ENCODE results near the gene DNAH9. TPM values are rescaled to one million over a fixed set of nuclear protein-coding genes. Genes with fewer than 3 reads are reported as not detected.

The DNAH9 gene
- total RNA-seq, 4 donors from 2014 or later, result not detected

GRCh38 chr17:11720816-11721215, 122.5 kb downstream of the DNAH9 start:
- intact Hi-C loops (cut with DNase I; ENCODE audit: low total_unique reads) (no loop called here), in situ Hi-C loops (cut with MboI; ENCODE audit: low sequenced_read_pairs in 4 of 4) (loop anchor here in 1 of 4 donors (25.0 kb wide), 1 partner anchor 91 kb away; no protein-coding TSS in a partner anchor)
- Histone ChIP-seq H3K27ac (no peak overlapping the region), H3K36me3 (no peaks in the 10 kb centered on the region), H3K27me3 (no peaks in the 10 kb centered on the region), H3K4me3 (no peak overlapping the region), H3K4me1 (no peaks in the 10 kb centered on the region), H3K9me3 (no peaks in the 10 kb centered on the region)
- ATAC-seq (peak; percentile 36 to 41), DNase-seq (no peak)
- TF ChIP-seq POLR2A (IDR thresholded peaks at IDR 0.05) (no peak), CTCF (IDR thresholded peaks at IDR 0.05 in 4 of 5, conservative IDR thresholded peaks at IDR 0.05 in 1 of 5) (no peak)

- Histone ChIP-seq H3K27ac (no peak overlapping the region), H3K36me3 (no peaks in the 10 kb centered on the region), H3K4me1 (no peaks in the 10 kb centered on the region), H3K9me3 (no peaks in the 10 kb centered on the region), H3K27me3 (no peaks in the 10 kb centered on the region), H3K4me3 (no peak overlapping the region)
- in situ Hi-C loops (cut with MboI; ENCODE audit: low sequenced_read_pairs in 4 of 4) (no loop called here), intact Hi-C loops (cut with DNase I; ENCODE audit: low total_unique reads) (no loop called here)
- TF ChIP-seq POLR2A (IDR thresholded peaks at IDR 0.05) (no peak), CTCF (IDR thresholded peaks at IDR 0.05 in 4 of 5, conservative IDR thresholded peaks at IDR 0.05 in 1 of 5) (no peak)
- no peak for ATAC-seq
- no peak for DNase-seq
Observed at GRCh38 chr17:11730747-11731146, 132.5 kb downstream of the DNAH9 start.

GRCh38 chr17:11736613-11737312, 138.5 kb downstream of the DNAH9 start:
- no peaks in the 10 kb centered on the region for H3K36me3 ChIP-seq
- no peaks in the 10 kb centered on the region for H3K9me3 ChIP-seq
- in situ Hi-C loops (cut with MboI; ENCODE audit: low sequenced_read_pairs in 4 of 4), result no loop called here
- TF ChIP-seq CTCF (IDR thresholded peaks at IDR 0.05 in 4 of 5, conservative IDR thresholded peaks at IDR 0.05 in 1 of 5), result no peak
- TF ChIP-seq POLR2A (IDR thresholded peaks at IDR 0.05), result no peak
- DNase-seq (no peak), ATAC-seq (no peak)
- no peaks in the 10 kb centered on the region for H3K4me1 ChIP-seq
- intact Hi-C loops (cut with DNase I; ENCODE audit: low total_unique reads), result no loop called here
- H3K27me3 ChIP-seq, result no peaks in the 10 kb centered on the region
- H3K27ac ChIP-seq, result no peak overlapping the region
- H3K4me3 ChIP-seq, result no peak overlapping the region

- H3K27me3 ChIP-seq, result no peaks in the 10 kb centered on the region
- in situ Hi-C loops (cut with MboI; ENCODE audit: low sequenced_read_pairs in 4 of 4) (no loop called here), intact Hi-C loops (cut with DNase I; ENCODE audit: low total_unique reads) (no loop called here)
- H3K27ac ChIP-seq, result no peak overlapping the region
- no peaks in the 10 kb centered on the region for H3K4me1 ChIP-seq
- no peaks in the 10 kb centered on the region for H3K9me3 ChIP-seq
- ATAC-seq (no peak), DNase-seq (no peak)
- no peak overlapping the region for H3K4me3 ChIP-seq
- TF ChIP-seq POLR2A (IDR thresholded peaks at IDR 0.05) (no peak), CTCF (IDR thresholded peaks at IDR 0.05 in 4 of 5, conservative IDR thresholded peaks at IDR 0.05 in 1 of 5) (no peak)
- H3K36me3 ChIP-seq, result no peaks in the 10 kb centered on the region
Observed at GRCh38 chr17:11737313-11737679, 139.0 kb downstream of the DNAH9 start.

- H3K9me3 ChIP-seq, result no peaks in the 10 kb centered on the region
- H3K36me3 ChIP-seq, result no peaks in the 10 kb centered on the region
- no peaks in the 10 kb centered on the region for H3K4me1 ChIP-seq
- no peaks in the 10 kb centered on the region for H3K27me3 ChIP-seq
- no peak for TF ChIP-seq POLR2A (IDR thresholded peaks at IDR 0.05)
- TF ChIP-seq CTCF (IDR thresholded peaks at IDR 0.05 in 4 of 5, conservative IDR thresholded peaks at IDR 0.05 in 1 of 5), result no peak
- no peak overlapping the region for H3K4me3 ChIP-seq
- in situ Hi-C loops (cut with MboI; ENCODE audit: low sequenced_read_pairs in 4 of 4) (no loop called here), intact Hi-C loops (cut with DNase I; ENCODE audit: low total_unique reads) (no loop called here)
- ATAC-seq, result no peak
- no peak for DNase-seq
- no peak overlapping the region for H3K27ac ChIP-seq
Observed at GRCh38 chr17:11738151-11738550, 139.9 kb downstream of the DNAH9 start.

All from gastrocnemius medialis (tissue), 4 donors.